HCT116 (cell line): ENCODE measurements around the gene ACTL10. TPM values are rescaled to one million over a fixed set of nuclear protein-coding genes. Genes with fewer than 3 reads are reported as not detected.

Source experiments
- ATAC-seq: fragments of 200-7000 bp; cut with Tn5 transposase; 2 replicates; pipeline ENCODE4 v1.9.1; 2020; ENCODE audit warnings: mild to moderate bottlenecking, moderate library complexity
- BruUV-seq: library from RNA; stranded (reverse); fragments of 400-500 nt; replicated peaks from 2 replicates; lab custom pipeline; 2021; lab: Mats Ljungman, UMichigan
- CTCF ChIA-PET: fragments of 300-600 bp; sonication (Branson Sonifier 250); formaldehyde crosslinking; loops from one replicate; lab custom pipeline; 2021; ENCODE audit warnings: antibody characterized with exemption; lab: Charles Lee
- POLR2A ChIA-PET: fragments of 300-600, 350-600 bp; sonication (Branson Sonifier 250); formaldehyde crosslinking; loops from one replicate; lab custom pipeline; 2021; ENCODE audit warnings: antibody characterized with exemption; lab: Charles Lee
- RAD21 ChIA-PET, 2 experiments: fragments of 300-600 bp; sonication (Branson Sonifier 250); formaldehyde crosslinking; loops; one replicate each; lab custom pipeline; 2023; ENCODE audit warnings: low total read pairs in 2 of 2; ENCODE audit not compliant: uncharacterized antibody in 2 of 2, unreplicated experiment in 2 of 2, low non-redundant PET in 1 of 2; lab: Charles Lee
- DNase-seq: peaks from one replicate; pipeline ENCODE4 v3.0.0-alpha.2; 2010; ENCODE audit warnings: low read depth, low spot score
- H2AFZ ChIP-seq: fragments of 200-600 bp; shearing (Covaris generic), sonication (generic); 2 replicates; pipeline ENCODE4 v1.6.1; 2017; ENCODE audit warnings: low read depth, mixed run types, mixed read lengths, antibody characterized with exemption, low read length; ENCODE audit not compliant: poor library complexity, severe bottlenecking
- H3K27ac ChIP-seq: 2 replicates; pipeline ENCODE4 v1.5.1; 2012; ENCODE audit warnings: low read depth, low read length
- H3K27me3 ChIP-seq: fragments of 200-600 bp; sonication (generic); 2 replicates; pipeline ENCODE4 v1.6.1; 2016; ENCODE audit warnings: mixed run types, low read length, mixed read lengths; ENCODE audit not compliant: insufficient read depth
- H3K36me3 ChIP-seq, 2 experiments: fragments of 200-500 bp in 1 of 2; fragments of 200-600 bp in 1 of 2; sonication (Bioruptor generic) in 1 of 2; sonication (generic) in 1 of 2; 2 replicates each; pipeline versions ENCODE4 v1.5.1 to v1.6.1; 2014 to 2016; ENCODE audit warnings: low read length in 2 of 2, inconsistent platforms in 1 of 2, mixed read lengths in 1 of 2, mixed run types in 1 of 2; ENCODE audit not compliant: insufficient read depth in 2 of 2, control insufficient read depth in 1 of 2
- H3K4me1 ChIP-seq, 2 experiments: fragments of 200-600 bp in 1 of 2; sonication (generic) in 1 of 2; 2 replicates each; pipeline versions ENCODE4 v1.5.1 to v1.6.1; 2012 to 2017; ENCODE audit warnings: low read length in 2 of 2, inconsistent platforms in 1 of 2, mild to moderate bottlenecking in 1 of 2, mixed read lengths in 1 of 2, mixed run types in 1 of 2, moderate library complexity in 1 of 2; ENCODE audit not compliant: insufficient read depth in 2 of 2, control insufficient read depth in 1 of 2
- H3K4me2 ChIP-seq: fragments of 200-600 bp; sonication (generic); 2 replicates; pipeline ENCODE4 v1.6.1; 2017; ENCODE audit warnings: mixed run types, low read length, mixed read lengths
- H3K4me3 ChIP-seq, 2 experiments: fragments of 200-600 bp in 1 of 2; sonication (generic) in 1 of 2; replicated peaks in 1 of 2; 2 replicates each; pipeline ENCODE4 v1.5.1; 2011 to 2016; ENCODE audit warnings: low read length in 2 of 2, control low read depth in 1 of 2, low read depth in 1 of 2, mild to moderate bottlenecking in 1 of 2, mixed read lengths in 1 of 2, mixed run types in 1 of 2
- H3K79me2 ChIP-seq: fragments of 200-600 bp; sonication (generic); 2 replicates; pipeline ENCODE4 v1.6.1; 2017; ENCODE audit warnings: mild to moderate bottlenecking, mixed run types, low read length, moderate library complexity, mixed read lengths; ENCODE audit not compliant: insufficient read depth
- H3K9ac ChIP-seq: fragments of 200-600 bp; sonication (generic); 2 replicates; pipeline ENCODE4 v1.6.1; 2016; ENCODE audit warnings: low read length, mixed read lengths
- H3K9me2 ChIP-seq: fragments of 200-600 bp; sonication (generic), shearing (Covaris generic); 2 replicates; pipeline ENCODE4 v1.6.1; 2017; ENCODE audit warnings: mixed run types, mild to moderate bottlenecking, moderate library complexity; ENCODE audit not compliant: insufficient read depth
- H3K9me3 ChIP-seq, 2 experiments: fragments of 200-500 bp in 1 of 2; fragments of 200-600 bp in 1 of 2; sonication (Bioruptor generic) in 1 of 2; sonication (generic) in 1 of 2; 2 replicates each; pipeline ENCODE4 v1.6.1; 2014 to 2017; ENCODE audit warnings: low read length in 2 of 2, mixed read lengths in 2 of 2, inconsistent platforms in 1 of 2, low read depth in 1 of 2, mild to moderate bottlenecking in 1 of 2, mixed run types in 1 of 2, moderate library complexity in 1 of 2; ENCODE audit not compliant: control insufficient read depth in 1 of 2, insufficient read depth in 1 of 2
- H4K20me1 ChIP-seq: fragments of 200-600 bp; sonication (generic), shearing (Covaris generic); 2 replicates; pipeline ENCODE4 v1.6.1; 2017; ENCODE audit warnings: mixed run types, mild to moderate bottlenecking, moderate library complexity; ENCODE audit not compliant: insufficient read depth
- ATF3 ChIP-seq: IDR thresholded peaks from 2 replicates; pipeline ENCODE4 v1.6.1; 2012
- ELF1 ChIP-seq: IDR thresholded peaks from 2 replicates; pipeline ENCODE4 v1.6.1; 2012; ENCODE audit warnings: low read depth, borderline replicate concordance
- EZH2 ChIP-seq: fragments of 200-600 bp; sonication (generic); IDR thresholded peaks from 2 replicates; pipeline ENCODE4 v1.6.1; 2017; ENCODE audit warnings: antibody characterized with exemption, mixed run types
- JUND ChIP-seq: IDR thresholded peaks from 2 replicates; pipeline ENCODE4 v1.6.1; 2012
- MAX ChIP-seq: IDR thresholded peaks from 2 replicates; pipeline ENCODE4 v1.6.1; 2012
- POLR2A ChIP-seq: IDR thresholded peaks from 2 replicates; pipeline ENCODE4 v1.7.0; 2011; ENCODE audit warnings: borderline replicate concordance; ENCODE audit not compliant: insufficient read depth, insufficient read length; ENCODE audit errors: extremely low read depth
- REST ChIP-seq: IDR thresholded peaks from 2 replicates; pipeline ENCODE4 v1.6.1; 2012; ENCODE audit warnings: low read depth
- SP1 ChIP-seq: IDR thresholded peaks from 2 replicates; pipeline ENCODE4 v1.6.1; 2012; ENCODE audit warnings: low read depth
- SRF ChIP-seq: IDR thresholded peaks from 2 replicates; pipeline ENCODE4 v1.6.1; 2012; ENCODE audit warnings: low read depth
- intact Hi-C: fragments of 100-400 bp; cut with micrococcal nuclease; formaldehyde crosslinking; loops from 2 replicates; pipeline ENCODE4 v1.10.0; 2022
- total RNA-seq: library from RNA; stranded (reverse); gene quantifications from one replicate; pipeline ENCODE4 v1.2.1, GENCODE V29; 2021; ENCODE audit not compliant: unreplicated experiment
- TF ChIP-seq, protein P1 (sequence below), 3 experiments: fragments of 200-600 bp in 1 of 3; sonication (generic) in 1 of 3; IDR thresholded peaks in 2 of 3; conservative IDR thresholded peaks in 1 of 3; 2 replicates each; pipeline ENCODE4 v1.5.1; 2012 to 2017; ENCODE audit warnings: low read depth in 2 of 3, low read length in 2 of 3, antibody characterized with exemption in 1 of 3, borderline replicate concordance in 1 of 3, control low read depth in 1 of 3, mild to moderate bottlenecking in 1 of 3, mixed read lengths in 1 of 3, mixed run types in 1 of 3, moderate library complexity in 1 of 3; ENCODE audit not compliant: insufficient read depth in 1 of 3

ACTL10 gene
- total RNA-seq, 1 experiment from 2014 or later: 0.22 TPM

- Histone ChIP-seq H3K27ac (no peak overlapping the region), H3K9me2 (no peaks in the 10 kb centered on the region), H3K4me2 (no peak overlapping the region), H3K79me2 (no peaks in the 10 kb centered on the region), H3K4me3 (no peak overlapping the region), H3K9ac (no peak overlapping the region), H3K4me1 (no peaks in the 10 kb centered on the region), H3K36me3 (peaks cover 0 to 9% of the 10 kb centered on the region in 2 experiments; a peak in 2 of 4 replicates), H3K27me3 (no peaks in the 10 kb centered on the region)
- ChIA-PET CTCF (no interaction called here), RAD21 (no interaction called here), POLR2A (no interaction called here)
- DNase-seq (no peak), ATAC-seq (no peak)
- no TSS peak for BruUV-seq
- intact Hi-C loops: no loop called here
- TF ChIP-seq MAX (no peak), ELF1 (no peak), ATF3 (no peak), SRF (no peak), POLR2A (no peak), JUND (no peak), REST (no peak), EZH2 (no peak), SP1 (no peak)
- TF ChIP-seq, protein P1, sequence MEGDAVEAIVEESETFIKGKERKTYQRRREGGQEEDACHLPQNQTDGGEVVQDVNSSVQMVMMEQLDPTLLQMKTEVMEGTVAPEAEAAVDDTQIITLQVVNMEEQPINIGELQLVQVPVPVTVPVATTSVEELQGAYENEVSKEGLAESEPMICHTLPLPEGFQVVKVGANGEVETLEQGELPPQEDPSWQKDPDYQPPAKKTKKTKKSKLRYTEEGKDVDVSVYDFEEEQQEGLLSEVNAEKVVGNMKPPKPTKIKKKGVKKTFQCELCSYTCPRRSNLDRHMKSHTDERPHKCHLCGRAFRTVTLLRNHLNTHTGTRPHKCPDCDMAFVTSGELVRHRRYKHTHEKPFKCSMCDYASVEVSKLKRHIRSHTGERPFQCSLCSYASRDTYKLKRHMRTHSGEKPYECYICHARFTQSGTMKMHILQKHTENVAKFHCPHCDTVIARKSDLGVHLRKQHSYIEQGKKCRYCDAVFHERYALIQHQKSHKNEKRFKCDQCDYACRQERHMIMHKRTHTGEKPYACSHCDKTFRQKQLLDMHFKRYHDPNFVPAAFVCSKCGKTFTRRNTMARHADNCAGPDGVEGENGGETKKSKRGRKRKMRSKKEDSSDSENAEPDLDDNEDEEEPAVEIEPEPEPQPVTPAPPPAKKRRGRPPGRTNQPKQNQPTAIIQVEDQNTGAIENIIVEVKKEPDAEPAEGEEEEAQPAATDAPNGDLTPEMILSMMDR (IDR thresholded peaks at IDR 0.05 in 2 of 3, conservative IDR thresholded peaks at IDR 0.05 in 1 of 3; ENCODE audit: borderline replicate concordance in 1 of 3, insufficient read depth in 1 of 3, low read depth in 2 of 3, low read length in 2 of 3): no peak
- TF ChIP-seq, all 23 proteins: peak for 0
- no peaks in the 10 kb centered on the region for H3K9me3 ChIP-seq
- no peaks in the 10 kb centered on the region for H4K20me1 ChIP-seq
- no peak overlapping the region for H2AFZ ChIP-seq
Measured at GRCh38 chr20:33644313-33645071, 22.3 kb upstream of the ACTL10 start.
